HG02642 (cell line): ENCODE results near the gene GPR143.

Source experiments
- ATAC-seq: cut with Tn5 transposase; IDR thresholded peaks from one replicate; pipeline ENCODE4 v1.9.1; 2021; ENCODE audit warnings: mild to moderate bottlenecking; ENCODE audit not compliant: unreplicated experiment, poor library complexity

GPR143 gene

GRCh38 chrX:9677098-9677739, 88.4 kb downstream of the GPR143 start:
- ATAC-seq = peak; percentile 97

GRCh38 chrX:9676738-9677097, 88.9 kb downstream of the GPR143 start:
- ATAC-seq = peak; percentile 1

- ATAC-seq = no peak
Measured at GRCh38 chrX:9676306-9676705, 89.3 kb downstream of the GPR143 start.
